ENCODE measurements around the gene MYOZ1.

MYOZ1 gene

DNA sequence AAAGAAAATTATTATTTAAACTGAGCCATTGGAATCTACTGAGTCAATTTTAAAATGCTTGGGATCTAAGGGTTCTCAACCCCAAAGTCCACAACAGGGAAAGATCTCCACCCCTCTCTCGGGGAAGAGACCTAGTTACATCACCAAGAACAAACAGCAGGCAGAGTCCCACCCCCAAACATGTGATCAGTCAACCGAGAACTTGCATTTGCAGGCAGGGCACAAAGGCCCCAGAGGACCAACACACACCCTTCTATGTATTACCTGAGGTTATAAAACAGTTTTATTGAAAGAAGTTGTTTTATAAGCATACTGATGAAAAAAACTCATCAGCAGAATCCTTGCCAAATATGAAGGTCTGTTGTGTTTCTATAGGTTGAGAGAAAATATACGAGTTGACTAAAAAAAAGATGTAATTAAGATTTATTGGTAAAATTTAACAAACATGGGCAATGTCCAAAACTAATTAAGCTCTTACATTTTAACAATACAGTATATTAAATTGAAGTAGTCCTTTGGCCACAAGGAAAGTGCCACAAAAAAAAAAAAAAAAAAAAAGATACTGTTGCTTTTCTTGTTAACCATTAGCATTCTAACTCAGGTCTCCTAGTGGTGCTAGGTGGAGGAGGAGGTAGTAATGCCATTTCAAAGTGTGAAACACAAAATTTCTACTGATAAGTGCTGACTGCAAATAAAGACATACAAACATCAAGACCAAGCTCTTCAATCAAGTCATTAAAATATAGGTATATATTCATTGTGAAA, 49.2 kb downstream of the MYOZ1 start:
- DNase-seq, result no peak

DNA sequence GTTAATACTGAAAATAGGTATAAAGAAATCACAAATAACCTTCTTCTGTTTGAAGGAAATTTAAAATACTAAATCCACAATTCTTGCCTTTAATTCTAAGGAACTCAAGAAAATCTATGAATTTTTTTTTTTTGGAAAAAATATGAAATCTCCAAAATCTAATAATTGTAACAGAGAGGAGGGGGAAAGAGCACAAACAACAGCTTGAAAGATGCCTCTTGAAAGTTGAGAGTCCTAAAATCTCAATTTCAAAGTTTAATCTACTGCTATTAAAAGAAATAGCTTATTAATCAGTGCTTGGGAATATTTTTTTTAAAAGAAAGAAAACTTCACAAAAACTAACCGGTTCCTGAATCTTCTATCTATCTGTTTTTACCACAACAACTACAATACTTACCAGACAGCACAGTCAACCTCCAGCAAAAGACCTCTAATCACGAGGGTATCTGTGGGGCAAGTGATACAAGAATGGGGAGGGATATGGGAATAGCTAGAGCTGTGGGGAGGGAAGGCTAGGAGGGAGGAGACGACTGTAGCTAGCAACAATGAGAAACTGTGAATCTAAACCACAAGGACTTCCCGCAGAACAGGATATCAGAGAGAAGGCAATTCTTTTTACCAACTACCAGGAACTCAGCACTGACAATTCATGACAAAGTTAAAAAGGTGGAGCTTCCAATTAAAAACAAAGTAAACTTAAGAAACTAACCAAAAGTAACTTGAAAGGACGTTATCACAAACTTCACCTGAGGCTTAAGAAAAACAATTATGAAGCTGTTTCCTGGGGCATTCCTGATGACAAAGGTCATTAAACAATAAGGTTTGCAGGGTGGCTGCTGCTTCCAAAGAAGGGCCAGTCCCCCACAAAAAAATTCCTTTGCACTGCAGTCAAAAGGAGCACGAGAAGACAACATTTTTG, 50.1 kb downstream of the MYOZ1 start, which contains the start of gene USP54:
USP54 (minus strand) TSS at position 462 of the 919 bp plus-strand sequence. CDS start 15,684 bp downstream, outside the sequence.
- DNase-seq, result no peak

DNA sequence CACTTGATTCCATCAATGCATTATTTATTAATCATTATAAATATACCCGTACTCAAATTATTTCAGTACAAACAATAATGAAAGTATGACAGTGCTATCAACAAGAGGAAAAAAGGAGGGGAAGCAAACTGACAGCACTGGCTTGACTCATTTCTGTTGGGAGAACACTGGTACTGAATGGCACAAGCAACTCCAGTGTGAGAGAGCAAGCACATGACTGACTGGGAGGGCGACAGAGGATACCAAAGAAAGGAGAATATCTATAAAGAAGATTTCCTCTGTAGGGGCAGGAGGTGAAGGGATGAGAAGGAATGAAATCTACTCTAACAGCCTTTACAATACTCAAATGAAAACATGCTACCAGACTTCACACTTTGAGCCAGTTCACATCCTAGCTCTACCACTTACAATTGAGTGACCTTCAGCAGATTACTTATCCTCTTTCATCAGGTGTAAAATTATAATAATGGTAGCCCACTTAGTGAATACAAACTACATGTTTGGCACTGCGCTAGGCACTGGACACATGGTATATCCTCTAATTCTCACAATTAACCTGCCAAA, 51.6 kb downstream of the MYOZ1 start:
- no peak for DNase-seq

DNA sequence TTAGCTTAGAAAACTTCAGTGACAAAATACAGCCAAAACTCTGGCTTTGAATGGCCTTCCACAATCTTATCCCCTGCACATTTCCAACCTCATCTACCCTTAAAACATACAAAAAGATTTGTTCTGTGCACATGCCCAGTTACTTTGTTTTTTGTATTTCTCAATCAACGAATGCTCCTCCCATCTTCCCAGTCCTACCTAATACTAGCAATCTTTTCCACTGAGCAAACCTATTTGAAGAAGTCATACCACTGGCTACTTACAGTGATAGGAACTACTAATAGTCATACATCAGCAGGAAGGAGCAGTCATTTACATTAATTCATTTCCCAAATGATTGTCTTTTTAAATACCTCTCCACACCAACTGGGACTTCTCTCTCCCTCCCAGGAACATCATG, 52.6 kb downstream of the MYOZ1 start:
- DNase-seq, result no peak

DNA sequence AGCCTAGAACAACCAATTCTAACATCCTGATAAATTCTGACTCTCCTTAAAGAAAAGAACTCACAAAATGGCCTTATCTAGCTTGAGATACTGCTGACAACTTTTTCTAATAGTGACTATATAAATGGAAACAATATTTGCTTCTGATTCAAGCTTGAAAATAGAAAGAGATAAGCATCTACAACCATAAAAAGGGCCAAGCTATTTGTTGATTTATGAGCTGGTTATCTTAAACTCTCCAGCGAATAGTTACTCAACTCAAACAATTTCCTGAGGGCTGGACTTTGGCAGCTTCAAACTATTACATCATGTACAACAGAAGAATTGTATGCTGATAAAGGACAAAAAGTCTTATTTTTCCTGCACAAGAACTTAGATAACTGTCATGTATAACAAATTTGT, 54.7 kb downstream of the MYOZ1 start:
- DNase-seq, result no peak

DNA sequence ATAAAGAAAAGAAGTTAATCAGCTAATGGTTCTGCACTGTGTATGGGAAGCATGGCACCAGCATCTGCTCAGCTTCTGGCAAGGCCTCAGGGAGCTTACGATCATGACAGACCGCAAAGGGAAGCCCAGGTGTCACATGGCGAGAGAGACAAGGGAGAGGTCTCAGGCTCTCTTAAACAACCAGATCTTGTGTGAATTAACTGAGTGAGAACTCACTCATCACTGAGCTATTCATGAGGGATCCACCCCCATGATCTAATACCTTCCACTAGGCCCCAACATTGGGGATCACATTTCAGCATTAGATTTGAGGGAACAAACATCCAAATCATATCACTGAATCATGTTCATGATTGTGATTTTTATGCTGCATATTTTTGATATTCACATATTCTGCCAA, 55.9 kb downstream of the MYOZ1 start:
- no peak for DNase-seq

DNA sequence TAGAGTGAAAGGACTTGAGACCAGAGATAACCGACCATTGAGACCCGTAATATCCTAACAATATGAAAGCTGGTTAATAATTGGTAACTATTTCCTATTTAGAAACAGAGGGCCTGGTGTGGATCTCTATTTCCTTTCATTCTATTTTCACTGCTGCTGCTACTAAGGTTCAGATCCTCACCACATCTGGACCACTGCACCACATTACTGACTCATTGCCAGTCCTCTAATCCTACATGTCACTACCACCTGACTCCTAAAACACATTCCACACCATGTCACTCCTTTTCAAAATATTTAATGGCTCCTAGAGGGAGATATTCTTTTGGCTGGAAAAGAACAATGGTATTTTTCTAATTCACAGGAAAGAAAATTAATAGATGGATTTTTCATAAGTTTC, 56.5 kb downstream of the MYOZ1 start:
- no peak for DNase-seq

DNA sequence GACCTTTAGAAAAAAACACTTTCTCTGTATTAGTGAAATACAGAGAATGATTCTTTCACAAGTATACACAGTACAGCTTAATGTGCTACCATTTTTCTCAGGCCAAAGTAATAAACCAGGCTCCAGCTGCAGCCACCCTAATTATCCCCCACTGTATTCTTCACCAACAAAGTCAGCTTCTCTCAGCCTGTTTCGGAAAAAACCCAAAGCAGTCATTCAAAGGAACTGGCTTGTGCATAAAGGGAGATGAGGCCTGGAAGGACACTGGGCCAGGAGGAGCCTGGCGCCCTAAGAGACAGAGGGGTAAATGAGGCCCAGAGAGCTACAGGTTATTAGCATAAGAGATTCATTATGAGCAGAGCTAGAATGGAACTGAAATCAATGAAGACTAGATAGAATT, 59.4 kb downstream of the MYOZ1 start:
- DNase-seq, result no peak
